Measurements from ENCODE around the gene PKDCC.

DNA sequence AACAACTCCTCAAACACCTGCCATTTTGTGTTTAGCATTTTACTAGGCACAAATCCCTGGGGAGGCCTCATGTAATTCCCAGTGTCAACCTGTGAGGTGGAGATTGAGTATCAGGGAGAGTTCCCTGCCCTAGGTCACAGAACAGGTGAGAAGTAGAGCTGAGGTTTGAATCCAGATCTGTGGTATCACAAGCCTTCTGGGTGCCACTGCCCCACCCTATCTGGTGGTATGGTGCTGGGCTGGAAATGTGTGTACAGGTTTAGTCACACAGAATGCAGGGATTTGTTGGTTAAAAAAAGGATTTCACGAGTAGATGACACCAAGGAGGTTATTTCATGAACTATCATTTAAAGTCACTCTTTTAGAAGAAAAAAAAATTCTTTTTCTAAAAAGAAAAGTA, 35.7 kb upstream of the PKDCC start:
- TF ChIP-seq EZH2 (IDR thresholded peaks at IDR 0.05): no peak
- TF ChIP-seq POLR2AphosphoS5 (IDR thresholded peaks at IDR 0.05; ENCODE audit: borderline replicate concordance, low read depth, low read length): no peak
